Breast epithelium (tissue), 3 donors: ENCODE data around the gene NR1H2.

ENCODE experiments used
- POLR2A ChIP-seq: fragments of 450-650 bp; IDR thresholded peaks from one replicate; pipeline ENCODE4 v1.6.1; 2016; ENCODE audit warnings: antibody characterized with exemption, mild to moderate bottlenecking, moderate library complexity
- POLR2AphosphoS5 ChIP-seq, 3 donors: sonication (generic); formaldehyde crosslinking; IDR thresholded peaks; one replicate each; pipeline ENCODE4 v1.6.1; 2017; ENCODE audit warnings: antibody characterized with exemption in 3 of 3
- TF ChIP-seq, protein P1 (sequence below), 3 donors: fragments of 450-650 bp; IDR thresholded peaks; one replicate each; pipeline ENCODE4 v1.5.1; 2016 to 2017; ENCODE audit warnings: antibody characterized with exemption in 3 of 3, mild to moderate bottlenecking in 3 of 3, moderate library complexity in 3 of 3

- TF ChIP-seq POLR2AphosphoS5 (IDR thresholded peaks at IDR 0.05) (no peak), POLR2A (no peak)
- TF ChIP-seq, protein P1, sequence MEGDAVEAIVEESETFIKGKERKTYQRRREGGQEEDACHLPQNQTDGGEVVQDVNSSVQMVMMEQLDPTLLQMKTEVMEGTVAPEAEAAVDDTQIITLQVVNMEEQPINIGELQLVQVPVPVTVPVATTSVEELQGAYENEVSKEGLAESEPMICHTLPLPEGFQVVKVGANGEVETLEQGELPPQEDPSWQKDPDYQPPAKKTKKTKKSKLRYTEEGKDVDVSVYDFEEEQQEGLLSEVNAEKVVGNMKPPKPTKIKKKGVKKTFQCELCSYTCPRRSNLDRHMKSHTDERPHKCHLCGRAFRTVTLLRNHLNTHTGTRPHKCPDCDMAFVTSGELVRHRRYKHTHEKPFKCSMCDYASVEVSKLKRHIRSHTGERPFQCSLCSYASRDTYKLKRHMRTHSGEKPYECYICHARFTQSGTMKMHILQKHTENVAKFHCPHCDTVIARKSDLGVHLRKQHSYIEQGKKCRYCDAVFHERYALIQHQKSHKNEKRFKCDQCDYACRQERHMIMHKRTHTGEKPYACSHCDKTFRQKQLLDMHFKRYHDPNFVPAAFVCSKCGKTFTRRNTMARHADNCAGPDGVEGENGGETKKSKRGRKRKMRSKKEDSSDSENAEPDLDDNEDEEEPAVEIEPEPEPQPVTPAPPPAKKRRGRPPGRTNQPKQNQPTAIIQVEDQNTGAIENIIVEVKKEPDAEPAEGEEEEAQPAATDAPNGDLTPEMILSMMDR (IDR thresholded peaks at IDR 0.05): no peak
Measured at GRCh38 chr19:50416034-50416977, 40.0 kb downstream of the NR1H2 start.
